ENCODE measurements around the gene KCNMA1. TPM values are rescaled to one million over a fixed set of nuclear protein-coding genes. Genes with fewer than 3 reads are reported as not detected.

KCNMA1 gene
- total RNA-seq, 4 donors from 2014 or later, result 146 to 300 (median 265) TPM

- no CpG with 5 or more reads among the region's 1 CpG for WGBS
- no peak for DNase-seq (ENCODE audit: extremely low spot score)
- peaks cover 6 to 67% (median 47%) of the 10 kb centered on the region in 4 donors for H3K4me1 ChIP-seq
- no peak for TF ChIP-seq EP300 (IDR thresholded peaks at IDR 0.05)
- TF ChIP-seq CTCF (IDR thresholded peaks at IDR 0.05), result no peak
- no peak for TF ChIP-seq POLR2AphosphoS5 (IDR thresholded peaks at IDR 0.05)
- no peak for TF ChIP-seq POLR2A (IDR thresholded peaks at IDR 0.05; ENCODE audit: low read depth)
- peak overlapping the region; percentile 24 to 72 (median 50) for H3K27ac ChIP-seq (replicated peaks in 1 of 4)
- intact Hi-C loops (cut with DNase I), result no loop called here
- no peaks in the 10 kb centered on the region for H3K36me3 ChIP-seq
- no peaks in the 10 kb centered on the region for H3K9me3 ChIP-seq
- no peaks in the 10 kb centered on the region for H3K27me3 ChIP-seq
- no peak overlapping the region for H3K4me3 ChIP-seq
These were observed 59.9 kb downstream of the KCNMA1 start for GRCh38 chr10:77577666-77578229.

GRCh38 chr10:77576444-77577032 is 61.1 kb downstream of the KCNMA1 start:
- DNase-seq (ENCODE audit: extremely low spot score), result no peak
- Histone ChIP-seq H3K4me3 (no peak overlapping the region), H3K4me1 (peaks cover 6 to 74% (median 56%) of the 10 kb centered on the region in 4 donors), H3K9me3 (no peaks in the 10 kb centered on the region), H3K27me3 (no peaks in the 10 kb centered on the region), H3K36me3 (no peaks in the 10 kb centered on the region), H3K27ac (replicated peaks in 1 of 4) (peak overlapping the region; percentile 60 to 76 (median 69))
- intact Hi-C loops (cut with DNase I), result no loop called here
- no peak for TF ChIP-seq CTCF (IDR thresholded peaks at IDR 0.05)
- no peak for TF ChIP-seq EP300 (IDR thresholded peaks at IDR 0.05)
- no peak for TF ChIP-seq POLR2A (IDR thresholded peaks at IDR 0.05; ENCODE audit: low read depth)
- TF ChIP-seq POLR2AphosphoS5 (IDR thresholded peaks at IDR 0.05), result no peak
- 77% methylated on average over 9 of the region's 9 CpGs for WGBS

GRCh38 chr10:77576007-77576367 is 61.6 kb downstream of the KCNMA1 start:
- 90% methylated on average over 1 of the region's 4 CpGs for WGBS
- no peak overlapping the region for H3K4me3 ChIP-seq
- intact Hi-C loops (cut with DNase I), result no loop called here
- H3K36me3 ChIP-seq, result no peaks in the 10 kb centered on the region
- peak overlapping the region; percentile 60 to 76 (median 69) for H3K27ac ChIP-seq (replicated peaks in 1 of 4)
- TF ChIP-seq POLR2AphosphoS5 (IDR thresholded peaks at IDR 0.05) (no peak), EP300 (IDR thresholded peaks at IDR 0.05) (no peak), CTCF (IDR thresholded peaks at IDR 0.05) (no peak), POLR2A (IDR thresholded peaks at IDR 0.05; ENCODE audit: low read depth) (no peak)
- H3K4me1 ChIP-seq, result peaks cover 6 to 77% (median 61%) of the 10 kb centered on the region in 4 donors
- H3K27me3 ChIP-seq, result no peaks in the 10 kb centered on the region
- H3K9me3 ChIP-seq, result no peaks in the 10 kb centered on the region
- no peak for DNase-seq (ENCODE audit: extremely low spot score)

- Histone ChIP-seq H3K4me1 (peaks cover 6 to 77% (median 61%) of the 10 kb centered on the region in 4 donors), H3K27me3 (no peaks in the 10 kb centered on the region), H3K27ac (replicated peaks in 1 of 4) (peak overlapping the region; percentile 60 to 76 (median 69)), H3K36me3 (no peaks in the 10 kb centered on the region), H3K4me3 (no peak overlapping the region), H3K9me3 (no peaks in the 10 kb centered on the region)
- no peak for DNase-seq (ENCODE audit: extremely low spot score)
- TF ChIP-seq POLR2AphosphoS5 (IDR thresholded peaks at IDR 0.05) (no peak), CTCF (IDR thresholded peaks at IDR 0.05) (no peak), EP300 (IDR thresholded peaks at IDR 0.05) (no peak), POLR2A (IDR thresholded peaks at IDR 0.05; ENCODE audit: low read depth) (no peak)
- 77% methylated on average over 10 of the region's 10 CpGs for WGBS
- intact Hi-C loops (cut with DNase I), result no loop called here
These were observed 62.2 kb downstream of the KCNMA1 start for GRCh38 chr10:77575271-77576006.
